BJ (cell line): ENCODE measurements around the gene TRPC4AP. TPM values are rescaled to one million over a fixed set of nuclear protein-coding genes. Genes with fewer than 3 reads are reported as not detected.
"Not testable (repeated sequence)": the region's sequence is repeated elsewhere in the genome, so short reads cannot be mapped to it uniquely, and the experiment has no call there.

Source experiments
- CTCF ChIA-PET: fragments of 350-600 bp; formaldehyde crosslinking; extraction: SDS; loops from one replicate; lab custom pipeline; 2021; ENCODE audit warnings: antibody characterized with exemption, inconsistent platforms; lab: Yijun Ruan, JAX
- POLR2A ChIA-PET: fragments of 300-600 bp; sonication (Branson Sonifier 250); formaldehyde crosslinking; extraction: SDS; loops from one replicate; lab custom pipeline; 2021; ENCODE audit warnings: antibody characterized with exemption; lab: Charles Lee
- DNase-seq: peaks from one replicate; pipeline ENCODE4 v3.0.0-alpha.2; 2011; ENCODE audit warnings: low read depth
- H3K27me3 ChIP-seq: 2 replicates; pipeline ENCODE4 v1.6.0; 2011; ENCODE audit warnings: low read length; ENCODE audit not compliant: control insufficient read depth, insufficient read depth
- H3K36me3 ChIP-seq: 2 replicates; pipeline ENCODE4 v1.5.1; 2011; ENCODE audit warnings: low read length; ENCODE audit not compliant: control insufficient read depth, insufficient read depth
- H3K4me3 ChIP-seq: 2 replicates; pipeline ENCODE4 v1.5.1; 2011; ENCODE audit warnings: low read depth, mild to moderate bottlenecking, control low read depth, low read length
- polyA plus RNA-seq: library from polyadenylated mRNA; depleted of rRNA; stranded (reverse); fragments of >200 nt; gene quantifications from 2 replicates; pipeline ENCODE4 v1.2.3, GENCODE V29; 2011
- TF ChIP-seq, protein P1 (sequence below): IDR thresholded peaks from 2 replicates; pipeline ENCODE4 v1.5.1; 2011; ENCODE audit warnings: low read depth, mild to moderate bottlenecking, control low read depth, inconsistent platforms, low read length, moderate library complexity; ENCODE audit not compliant: insufficient read depth

TRPC4AP gene
- polyA plus RNA-seq, 1 experiment, result 111 TPM

DNA sequence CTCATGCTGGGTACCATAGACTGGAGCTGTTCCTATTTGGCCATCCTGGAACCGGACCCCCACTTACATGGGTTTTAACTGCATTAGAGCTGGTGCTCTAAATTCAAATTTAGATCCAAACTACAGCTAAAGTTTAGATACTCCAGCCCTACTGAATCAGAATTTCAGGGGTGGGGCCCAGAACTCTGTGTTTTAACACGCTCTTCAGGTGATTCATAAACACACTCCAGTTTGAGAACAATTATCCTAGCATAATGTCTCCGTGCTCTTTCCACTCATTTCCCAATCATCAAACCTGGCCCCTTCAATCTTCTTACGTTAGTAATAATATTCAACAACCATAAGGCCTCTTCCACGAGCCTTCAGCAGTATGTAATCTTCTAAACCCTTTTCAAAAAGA, 15.3 kb downstream of the TRPC4AP start:
- Histone ChIP-seq H3K27me3 (no peaks in the 10 kb centered on the region), H3K36me3 (peaks cover 6% of the 10 kb centered on the region; the same call in 1 of the 2 replicates), H3K4me3 (no peak overlapping the region)
- CTCF ChIA-PET, result interaction anchor here (1.0 kb wide), 1 partner anchor 16 kb away, joined by 3 read pairs; no protein-coding TSS in a partner anchor
- DNase-seq, result no peak
- TF ChIP-seq, protein P1, sequence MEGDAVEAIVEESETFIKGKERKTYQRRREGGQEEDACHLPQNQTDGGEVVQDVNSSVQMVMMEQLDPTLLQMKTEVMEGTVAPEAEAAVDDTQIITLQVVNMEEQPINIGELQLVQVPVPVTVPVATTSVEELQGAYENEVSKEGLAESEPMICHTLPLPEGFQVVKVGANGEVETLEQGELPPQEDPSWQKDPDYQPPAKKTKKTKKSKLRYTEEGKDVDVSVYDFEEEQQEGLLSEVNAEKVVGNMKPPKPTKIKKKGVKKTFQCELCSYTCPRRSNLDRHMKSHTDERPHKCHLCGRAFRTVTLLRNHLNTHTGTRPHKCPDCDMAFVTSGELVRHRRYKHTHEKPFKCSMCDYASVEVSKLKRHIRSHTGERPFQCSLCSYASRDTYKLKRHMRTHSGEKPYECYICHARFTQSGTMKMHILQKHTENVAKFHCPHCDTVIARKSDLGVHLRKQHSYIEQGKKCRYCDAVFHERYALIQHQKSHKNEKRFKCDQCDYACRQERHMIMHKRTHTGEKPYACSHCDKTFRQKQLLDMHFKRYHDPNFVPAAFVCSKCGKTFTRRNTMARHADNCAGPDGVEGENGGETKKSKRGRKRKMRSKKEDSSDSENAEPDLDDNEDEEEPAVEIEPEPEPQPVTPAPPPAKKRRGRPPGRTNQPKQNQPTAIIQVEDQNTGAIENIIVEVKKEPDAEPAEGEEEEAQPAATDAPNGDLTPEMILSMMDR, result no peak
- POLR2A ChIA-PET, result no interaction called here

DNA sequence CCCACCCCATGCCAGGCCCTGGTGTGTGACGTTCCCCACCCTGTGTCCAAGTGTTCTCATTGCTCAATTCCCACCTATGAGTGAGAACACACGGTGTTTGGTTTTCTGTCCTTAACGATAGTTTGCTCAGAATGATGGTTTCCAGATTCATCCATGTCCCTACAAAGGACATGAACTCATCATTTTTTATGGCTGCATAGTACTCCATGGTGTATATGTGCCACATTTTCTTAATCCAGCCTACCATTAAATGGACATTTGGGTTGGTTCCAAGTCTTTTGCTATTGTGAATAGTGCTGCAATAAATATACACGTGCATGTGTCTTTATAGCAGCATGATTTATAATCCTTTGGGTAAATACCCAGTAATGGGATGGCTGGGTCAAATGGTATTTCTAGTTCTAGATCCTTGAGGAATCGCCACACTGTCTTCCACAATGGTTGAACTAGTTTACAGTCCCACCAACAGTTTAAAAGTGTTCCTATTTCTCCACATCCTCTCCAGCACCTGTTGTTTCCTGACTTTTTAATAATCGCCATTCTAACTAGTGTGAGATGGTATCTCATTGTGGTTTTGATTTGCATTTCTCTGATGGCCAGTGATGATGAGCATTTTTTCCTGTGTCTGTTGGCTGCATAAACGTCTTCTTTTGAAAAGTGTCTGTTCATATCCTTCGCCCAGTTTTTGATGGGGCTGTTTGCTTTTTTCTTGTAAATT, 21.0 kb downstream of the TRPC4AP start:
- H3K4me3 ChIP-seq, CTCF ChIA-PET, POLR2A ChIA-PET, H3K27me3 ChIP-seq, DNase-seq, H3K36me3 ChIP-seq: not testable (repeated sequence)

DNA sequence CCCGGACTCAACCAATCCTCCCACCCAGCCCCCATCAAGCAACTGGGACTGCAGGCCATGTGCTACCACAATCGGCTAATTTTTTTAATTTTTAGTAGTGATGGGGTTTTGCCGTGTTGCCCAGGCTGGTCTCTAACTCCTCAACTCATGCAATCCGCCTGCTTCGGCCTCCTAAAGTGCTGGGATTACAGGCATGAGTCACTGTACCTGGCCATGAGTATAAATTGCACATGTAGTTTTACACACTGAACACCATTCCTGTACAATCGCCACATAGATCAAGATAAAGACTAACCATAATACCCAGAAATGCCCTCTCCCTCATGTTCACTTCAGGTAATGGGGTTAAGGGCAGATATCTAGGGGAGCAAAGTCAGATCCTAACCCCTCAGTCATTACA, 26.4 kb downstream of the TRPC4AP start:
- ChIA-PET CTCF (no interaction called here), POLR2A (no interaction called here)
- Histone ChIP-seq H3K4me3 (no peak overlapping the region), H3K27me3 (no peaks in the 10 kb centered on the region), H3K36me3 (peaks cover 4% of the 10 kb centered on the region)
- TF ChIP-seq, protein P1, result no peak
- no peak for DNase-seq

DNA sequence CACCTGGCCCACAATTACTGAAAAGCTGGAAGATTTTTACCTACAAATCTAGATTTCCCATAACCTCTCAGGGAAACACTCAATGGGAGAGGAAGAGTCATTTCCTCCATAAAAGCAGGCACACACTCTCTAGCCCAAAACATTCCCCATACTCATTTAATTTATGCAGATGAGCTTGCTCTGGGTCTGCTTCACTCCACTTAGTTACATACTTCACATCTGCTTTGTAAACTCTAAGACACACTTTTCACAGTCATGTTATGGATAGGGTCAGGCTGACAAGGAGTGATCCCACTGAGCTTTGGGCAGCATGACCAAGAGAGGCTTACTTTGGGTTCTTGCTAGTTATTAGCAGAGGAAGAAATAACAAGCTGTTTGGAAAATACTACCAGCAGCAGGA, 27.4 kb downstream of the TRPC4AP start:
- Histone ChIP-seq H3K4me3 (no peak overlapping the region), H3K36me3 (peaks cover 4% of the 10 kb centered on the region), H3K27me3 (no peaks in the 10 kb centered on the region)
- ChIA-PET POLR2A (no interaction called here), CTCF (no interaction called here)
- no peak for DNase-seq
- TF ChIP-seq, protein P1, result no peak

GRCh38 chr20:35063168-35063567, 29.4 kb downstream of the TRPC4AP start:
- DNase-seq, result no peak
- ChIA-PET POLR2A (no interaction called here), CTCF (no interaction called here)

More at GRCh38 chr20:35063168-35063567, 29.4 kb downstream of the TRPC4AP start:
- Histone ChIP-seq H3K27me3 (no peaks in the 10 kb centered on the region), H3K4me3 (no peak overlapping the region), H3K36me3 (peaks cover 3% of the 10 kb centered on the region)
- TF ChIP-seq, protein P1, result no peak
